WERI-Rb-1 (cell line): ENCODE data around the gene GBX2.

Experiments
- DNase-seq: peaks from one replicate; pipeline ENCODE4 v3.0.0-alpha.2; 2020
- H3K27ac ChIP-seq: fragments of 250-450 bp; sonication (Bioruptor Pico); 2 replicates; pipeline ENCODE4 v1.5.1; 2020; ENCODE audit warnings: mild to moderate bottlenecking, moderate library complexity
- H3K27me3 ChIP-seq: fragments of 250-450 bp; sonication (Bioruptor Pico); 2 replicates; pipeline ENCODE4 v1.5.1; 2021; ENCODE audit warnings: mild to moderate bottlenecking, low read depth, moderate library complexity; ENCODE audit not compliant: insufficient read depth, severe bottlenecking
- H3K36me3 ChIP-seq: fragments of 250-450 bp; sonication (Bioruptor Pico); 2 replicates; pipeline ENCODE4 v1.5.1; 2020; ENCODE audit warnings: mild to moderate bottlenecking, moderate library complexity
- H3K4me3 ChIP-seq: 2 replicates; pipeline ENCODE4 v1.5.1; 2011; ENCODE audit warnings: low read depth, mild to moderate bottlenecking, control low read depth, low read length
- H3K9me3 ChIP-seq: fragments of 250-450 bp; sonication (Bioruptor Pico); 2 replicates; pipeline ENCODE4 v1.5.1; 2021; ENCODE audit warnings: mild to moderate bottlenecking, moderate library complexity; ENCODE audit not compliant: severe bottlenecking
- CTCF ChIP-seq: IDR thresholded peaks from 2 replicates; pipeline ENCODE4 v1.5.1; 2011; ENCODE audit warnings: low read depth, mild to moderate bottlenecking, control low read depth, inconsistent platforms, low read length

GBX2 gene

GRCh38 chr2:236180831-236181453 lies 12.8 kb upstream of the GBX2 start:
- Histone ChIP-seq H3K9me3 (peaks cover 9% of the 10 kb centered on the region), H3K27me3 (peaks cover 50% of the 10 kb centered on the region), H3K27ac (no peak overlapping the region), H3K36me3 (no peaks in the 10 kb centered on the region), H3K4me3 (no peak overlapping the region)
- TF ChIP-seq CTCF, result peak; percentile 50
- peak; percentile 69 for DNase-seq

GRCh38 chr2:236180076-236180816 lies 12.1 kb upstream of the GBX2 start:
- no peak overlapping the region for H3K27ac ChIP-seq
- H3K9me3 ChIP-seq, result peaks cover 9% of the 10 kb centered on the region
- peaks cover 55% of the 10 kb centered on the region for H3K27me3 ChIP-seq

GRCh38 chr2:236179236-236180075 lies 11.3 kb upstream of the GBX2 start:
- peaks cover 60% of the 10 kb centered on the region for H3K27me3 ChIP-seq
- H3K4me3 ChIP-seq, result peak overlapping the region; percentile 65
- TF ChIP-seq CTCF, result no peak

More at GRCh38 chr2:236180076-236180816, 12.1 kb upstream of the GBX2 start:
- TF ChIP-seq CTCF, result no peak
- no peak for DNase-seq
- H3K36me3 ChIP-seq, result no peaks in the 10 kb centered on the region
- no peak overlapping the region for H3K4me3 ChIP-seq

GRCh38 chr2:236178890-236179235 lies 10.7 kb upstream of the GBX2 start:
- no peak for TF ChIP-seq CTCF
- H3K27ac ChIP-seq, result no peak overlapping the region
- DNase-seq, result no peak
- no peaks in the 10 kb centered on the region for H3K36me3 ChIP-seq
- peak overlapping the region; percentile 65 for H3K4me3 ChIP-seq
- H3K27me3 ChIP-seq, result peaks cover 66% of the 10 kb centered on the region
- H3K9me3 ChIP-seq, result no peaks in the 10 kb centered on the region

More at GRCh38 chr2:236179236-236180075, 11.3 kb upstream of the GBX2 start:
- no peaks in the 10 kb centered on the region for H3K36me3 ChIP-seq
- no peak for DNase-seq
- peaks cover 2% of the 10 kb centered on the region for H3K9me3 ChIP-seq
- no peak overlapping the region for H3K27ac ChIP-seq

GRCh38 chr2:236177967-236178889 lies 10.0 kb upstream of the GBX2 start:
- Histone ChIP-seq H3K9me3 (peaks cover 4% of the 10 kb centered on the region), H3K4me3 (peak overlapping the region; percentile 65), H3K36me3 (no peaks in the 10 kb centered on the region), H3K27me3 (peaks cover 73% of the 10 kb centered on the region), H3K27ac (no peak overlapping the region)
- peak; percentile 91 for TF ChIP-seq CTCF
- DNase-seq, result peak; percentile 85
